ENCODE data around the gene NOP14.
"Not testable (repeated sequence)": the region's sequence is repeated elsewhere in the genome, so short reads cannot be mapped to it uniquely, and the experiment has no call there.

The NOP14 gene

GRCh38 chr4:2918714-2919113 is 44.5 kb downstream of the NOP14 start:
- H3K4me2 ChIP-seq (ENCODE audit: low read length); H4K5ac ChIP-seq (ENCODE audit: low read length); H2BK5ac ChIP-seq (ENCODE audit: low read length); H3K23ac ChIP-seq (ENCODE audit: low read length); H2BK15ac ChIP-seq (replicated peaks; ENCODE audit: low read depth); H3K27ac ChIP-seq (ENCODE audit: low read depth, low read length); H3K56ac ChIP-seq (ENCODE audit: low read length); H3K4me3 ChIP-seq (ENCODE audit: low read length); H3K9ac ChIP-seq (ENCODE audit: low read length); H3K79me1 ChIP-seq (ENCODE audit: low read length); H4K8ac ChIP-seq (ENCODE audit: low read depth, low read length); H2BK120ac ChIP-seq (ENCODE audit: low read depth, low read length); H3K4ac ChIP-seq (ENCODE audit: low read depth, low read length); H2AK5ac ChIP-seq (ENCODE audit: low read length); H3K18ac ChIP-seq (ENCODE audit: low read length); H3K79me2 ChIP-seq (ENCODE audit: control insufficient read depth, insufficient read depth, low read length); H3K4me1 ChIP-seq (ENCODE audit: control insufficient read depth, low read depth, low read length); DNase-seq; H3K27me3 ChIP-seq (ENCODE audit: insufficient read depth, low read length, poor library complexity); H3K36me3 ChIP-seq (ENCODE audit: control insufficient read depth, insufficient read depth, low read length): not testable (repeated sequence)
- no CpG with 5 or more reads among the region's 8 CpGs for WGBS (ENCODE audit: extremely low coverage, insufficient coverage, low lambda C conversion rate)

- H3K56ac ChIP-seq (ENCODE audit: low read length); H4K5ac ChIP-seq (ENCODE audit: low read length); H2BK15ac ChIP-seq (replicated peaks; ENCODE audit: low read depth); H3K23ac ChIP-seq (ENCODE audit: low read length); H3K79me1 ChIP-seq (ENCODE audit: low read length); H3K18ac ChIP-seq (ENCODE audit: low read length); H3K4me3 ChIP-seq (ENCODE audit: low read length); DNase-seq; H4K8ac ChIP-seq (ENCODE audit: low read depth, low read length); H3K79me2 ChIP-seq (ENCODE audit: control insufficient read depth, insufficient read depth, low read length); H3K27me3 ChIP-seq (ENCODE audit: insufficient read depth, low read length, poor library complexity); H2BK5ac ChIP-seq (ENCODE audit: low read length); H3K4me1 ChIP-seq (ENCODE audit: control insufficient read depth, low read depth, low read length); H3K9ac ChIP-seq (ENCODE audit: low read length); H3K4me2 ChIP-seq (ENCODE audit: low read length); H3K36me3 ChIP-seq (ENCODE audit: control insufficient read depth, insufficient read depth, low read length); H3K4ac ChIP-seq (ENCODE audit: low read depth, low read length); H2AK5ac ChIP-seq (ENCODE audit: low read length); H3K27ac ChIP-seq (ENCODE audit: low read depth, low read length); H2BK120ac ChIP-seq (ENCODE audit: low read depth, low read length): not testable (repeated sequence)
- no CpG with 5 or more reads among the region's 2 CpGs for WGBS (ENCODE audit: extremely low coverage, insufficient coverage, low lambda C conversion rate)
These were observed 44.9 kb downstream of the NOP14 start for GRCh38 chr4:2918300-2918699.

GRCh38 chr4:2916696-2917095 is 46.5 kb downstream of the NOP14 start:
- not testable (repeated sequence) for H3K18ac ChIP-seq (ENCODE audit: low read length); H3K4ac ChIP-seq (ENCODE audit: low read depth, low read length); H4K8ac ChIP-seq (ENCODE audit: low read depth, low read length); H2BK120ac ChIP-seq (ENCODE audit: low read depth, low read length); H3K27me3 ChIP-seq (ENCODE audit: insufficient read depth, low read length, poor library complexity); H3K56ac ChIP-seq (ENCODE audit: low read length); H3K79me2 ChIP-seq (ENCODE audit: control insufficient read depth, insufficient read depth, low read length); H3K4me1 ChIP-seq (ENCODE audit: control insufficient read depth, low read depth, low read length); H3K79me1 ChIP-seq (ENCODE audit: low read length); H3K36me3 ChIP-seq (ENCODE audit: control insufficient read depth, insufficient read depth, low read length); H3K4me2 ChIP-seq (ENCODE audit: low read length); H3K23ac ChIP-seq (ENCODE audit: low read length); H3K9ac ChIP-seq (ENCODE audit: low read length); H3K4me3 ChIP-seq (ENCODE audit: low read length); H2AK5ac ChIP-seq (ENCODE audit: low read length); H3K27ac ChIP-seq (ENCODE audit: low read depth, low read length); H2BK15ac ChIP-seq (replicated peaks; ENCODE audit: low read depth); DNase-seq; H2BK5ac ChIP-seq (ENCODE audit: low read length); H4K5ac ChIP-seq (ENCODE audit: low read length)
- no CpG with 5 or more reads among the region's 2 CpGs for WGBS (ENCODE audit: extremely low coverage, insufficient coverage, low lambda C conversion rate)

- Histone ChIP-seq H2BK120ac (ENCODE audit: low read depth, low read length) (no peak overlapping the region), H3K27ac (ENCODE audit: low read depth, low read length) (no peak overlapping the region), H3K27me3 (ENCODE audit: insufficient read depth, low read length, poor library complexity) (no peaks in the 10 kb centered on the region), H4K8ac (ENCODE audit: low read depth, low read length) (no peak overlapping the region), H4K5ac (ENCODE audit: low read length) (no peak overlapping the region), H3K9ac (ENCODE audit: low read length) (no peak overlapping the region), H3K4me1 (ENCODE audit: control insufficient read depth, low read depth, low read length) (no peaks in the 10 kb centered on the region), H3K23ac (ENCODE audit: low read length) (no peak overlapping the region), H3K4ac (ENCODE audit: low read depth, low read length) (no peak overlapping the region), H3K4me3 (ENCODE audit: low read length) (no peak overlapping the region), H2BK5ac (ENCODE audit: low read length) (no peak overlapping the region), H2AK5ac (ENCODE audit: low read length) (no peak overlapping the region), H2BK15ac (replicated peaks; ENCODE audit: low read depth) (no peak overlapping the region), H3K56ac (ENCODE audit: low read length) (no peak overlapping the region), H3K79me1 (ENCODE audit: low read length) (peaks cover under 1% of the 10 kb centered on the region), H3K18ac (ENCODE audit: low read length) (no peak overlapping the region), H3K36me3 (ENCODE audit: control insufficient read depth, insufficient read depth, low read length) (peaks cover 3% of the 10 kb centered on the region), H3K79me2 (ENCODE audit: control insufficient read depth, insufficient read depth, low read length) (no peaks in the 10 kb centered on the region), H3K4me2 (ENCODE audit: low read length) (no peak overlapping the region)
- DNase-seq, result no peak
- no CpG with 5 or more reads among the region's 9 CpGs for WGBS (ENCODE audit: extremely low coverage, insufficient coverage, low lambda C conversion rate)
These were observed 47.4 kb downstream of the NOP14 start for GRCh38 chr4:2915789-2916188.

GRCh38 chr4:2914256-2915126 is 48.7 kb downstream of the NOP14 start:
- no CpG with 5 or more reads among the region's 16 CpGs for WGBS (ENCODE audit: extremely low coverage, insufficient coverage, low lambda C conversion rate)
- H3K27ac ChIP-seq (ENCODE audit: low read depth, low read length), result no peak overlapping the region
- H2BK120ac ChIP-seq (ENCODE audit: low read depth, low read length), result no peak overlapping the region
- H3K27me3 ChIP-seq (ENCODE audit: insufficient read depth, low read length, poor library complexity), result no peaks in the 10 kb centered on the region
- H3K4me2 ChIP-seq (ENCODE audit: low read length), result no peak overlapping the region
- DNase-seq, result no peak
- no peak overlapping the region for H2BK5ac ChIP-seq (ENCODE audit: low read length)
- no peak overlapping the region for H3K4ac ChIP-seq (ENCODE audit: low read depth, low read length)
- H2AK5ac ChIP-seq (ENCODE audit: low read length), result no peak overlapping the region
- no peak overlapping the region for H2BK15ac ChIP-seq (replicated peaks; ENCODE audit: low read depth)
- H3K4me1 ChIP-seq (ENCODE audit: control insufficient read depth, low read depth, low read length), result no peaks in the 10 kb centered on the region
- H3K18ac ChIP-seq (ENCODE audit: low read length), result no peak overlapping the region
- no peaks in the 10 kb centered on the region for H3K79me2 ChIP-seq (ENCODE audit: control insufficient read depth, insufficient read depth, low read length)
- H3K4me3 ChIP-seq (ENCODE audit: low read length), result no peak overlapping the region
- H3K79me1 ChIP-seq (ENCODE audit: low read length), result peaks cover 3% of the 10 kb centered on the region
- H4K8ac ChIP-seq (ENCODE audit: low read depth, low read length), result no peak overlapping the region
- peaks cover 3% of the 10 kb centered on the region for H3K36me3 ChIP-seq (ENCODE audit: control insufficient read depth, insufficient read depth, low read length)
- no peak overlapping the region for H4K5ac ChIP-seq (ENCODE audit: low read length)
- H3K9ac ChIP-seq (ENCODE audit: low read length), result no peak overlapping the region
- H3K23ac ChIP-seq (ENCODE audit: low read length), result no peak overlapping the region
- H3K56ac ChIP-seq (ENCODE audit: low read length), result no peak overlapping the region

- H4K8ac ChIP-seq (ENCODE audit: low read depth, low read length), result no peak overlapping the region
- no peaks in the 10 kb centered on the region for H3K27me3 ChIP-seq (ENCODE audit: insufficient read depth, low read length, poor library complexity)
- no peak overlapping the region for H3K4ac ChIP-seq (ENCODE audit: low read depth, low read length)
These were observed 50.0 kb downstream of the NOP14 start for GRCh38 chr4:2913168-2913567.

More at GRCh38 chr4:2913168-2913567, 50.0 kb downstream of the NOP14 start:
- Histone ChIP-seq H2BK5ac (ENCODE audit: low read length) (no peak overlapping the region), H3K27ac (ENCODE audit: low read depth, low read length) (no peak overlapping the region), H3K4me3 (ENCODE audit: low read length) (no peak overlapping the region), H3K4me2 (ENCODE audit: low read length) (no peak overlapping the region), H4K5ac (ENCODE audit: low read length) (no peak overlapping the region), H3K79me2 (ENCODE audit: control insufficient read depth, insufficient read depth, low read length) (no peaks in the 10 kb centered on the region), H2BK15ac (replicated peaks; ENCODE audit: low read depth) (no peak overlapping the region), H3K23ac (ENCODE audit: low read length) (no peak overlapping the region), H3K18ac (ENCODE audit: low read length) (no peak overlapping the region), H2BK120ac (ENCODE audit: low read depth, low read length) (no peak overlapping the region), H3K79me1 (ENCODE audit: low read length) (peaks cover 3% of the 10 kb centered on the region), H3K9ac (ENCODE audit: low read length) (no peak overlapping the region), H3K4me1 (ENCODE audit: control insufficient read depth, low read depth, low read length) (no peaks in the 10 kb centered on the region), H2AK5ac (ENCODE audit: low read length) (no peak overlapping the region), H3K56ac (ENCODE audit: low read length) (no peak overlapping the region), H3K36me3 (ENCODE audit: control insufficient read depth, insufficient read depth, low read length) (peaks cover 4% of the 10 kb centered on the region)
- DNase-seq, result no peak
- WGBS (ENCODE audit: extremely low coverage, insufficient coverage, low lambda C conversion rate), result no CpG with 5 or more reads among the region's 6 CpGs
